Effector memory CD8-positive, alpha-beta T cell (primary cell): Measurements from ENCODE around the gene SLC26A1.

ENCODE experiments used
- ATAC-seq: fragments of 150-1000 bp; cut with Tn5 transposase; replicated peaks from 2 replicates; pipeline ENCODE4 v1.10.0; 2021; ENCODE audit warnings: mild to moderate bottlenecking, moderate library complexity
- DNase-seq, 3 experiments: peaks; one replicate each; pipeline ENCODE4 v3.0.0; 2021
- H3K27ac Mint-ChIP-seq, 2 donors: one replicate each; pipeline ENCODE4 v1.8.0; 2022; ENCODE audit warnings: mild to moderate bottlenecking in 2 of 2, mixed read lengths in 2 of 2, moderate library complexity in 2 of 2
- H3K27me3 Mint-ChIP-seq, 2 donors: one replicate each; pipeline ENCODE4 v1.8.0; 2022; ENCODE audit warnings: mixed read lengths in 2 of 2
- H3K36me3 Mint-ChIP-seq: one replicate; pipeline ENCODE4 v1.8.0; 2022; ENCODE audit warnings: mild to moderate bottlenecking, moderate library complexity, mixed read lengths; ENCODE audit not compliant: insufficient read depth
- H3K4me1 Mint-ChIP-seq, 2 donors: one replicate each; pipeline ENCODE4 v1.8.0; 2022; ENCODE audit warnings: low read depth in 2 of 2, mixed read lengths in 2 of 2
- H3K4me3 Mint-ChIP-seq, 2 donors: one replicate each; pipeline ENCODE4 v1.8.0; 2022; ENCODE audit warnings: mild to moderate bottlenecking in 2 of 2, mixed read lengths in 2 of 2, moderate library complexity in 2 of 2
- H3K9me3 Mint-ChIP-seq, 2 donors: one replicate each; pipeline ENCODE4 v1.8.0; 2022; ENCODE audit warnings: mixed read lengths in 2 of 2

Gene SLC26A1

DNA sequence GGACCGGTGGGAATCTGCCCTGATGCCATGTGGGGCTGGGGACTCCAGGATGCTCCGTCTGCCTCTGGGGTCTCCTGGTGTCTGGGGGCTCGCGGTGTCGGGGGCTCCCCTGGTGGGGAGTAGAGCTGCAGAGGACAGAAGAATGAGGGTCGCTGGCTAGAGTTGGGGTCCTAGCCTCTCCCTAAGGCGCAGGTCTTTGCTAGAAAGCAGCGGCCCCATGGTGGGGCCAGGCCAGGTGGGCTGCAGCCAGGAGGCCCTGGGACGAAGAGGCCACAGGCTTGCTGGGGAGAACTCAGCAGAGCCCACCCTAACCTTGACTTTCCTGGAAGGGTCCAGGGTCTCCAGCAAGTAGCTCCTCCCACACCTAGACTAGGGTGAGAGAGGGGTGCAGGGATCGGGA lies 39.7 kb upstream of the SLC26A1 start:
- Mint-ChIP-seq H3K27me3 (peaks cover 0 to 28% of the 10 kb centered on the region in 2 donors), H3K4me3 (no peak overlapping the region), H3K36me3 (peaks cover 12% of the 10 kb centered on the region), H3K27ac (no peak overlapping the region), H3K4me1 (no peaks in the 10 kb centered on the region), H3K9me3 (no peaks in the 10 kb centered on the region)
- DNase-seq (no peak), ATAC-seq (no peak)

- Mint-ChIP-seq H3K4me3 (no peak overlapping the region), H3K27me3 (peaks cover 0 to 28% of the 10 kb centered on the region in 2 donors), H3K4me1 (no peaks in the 10 kb centered on the region), H3K9me3 (no peaks in the 10 kb centered on the region), H3K27ac (no peak overlapping the region), H3K36me3 (peaks cover 13% of the 10 kb centered on the region)
- ATAC-seq (peak; percentile 22), DNase-seq (no peak)
Observed at GRCh38 chr4:1031956-1032795, 39.0 kb upstream of the SLC26A1 start.

DNA sequence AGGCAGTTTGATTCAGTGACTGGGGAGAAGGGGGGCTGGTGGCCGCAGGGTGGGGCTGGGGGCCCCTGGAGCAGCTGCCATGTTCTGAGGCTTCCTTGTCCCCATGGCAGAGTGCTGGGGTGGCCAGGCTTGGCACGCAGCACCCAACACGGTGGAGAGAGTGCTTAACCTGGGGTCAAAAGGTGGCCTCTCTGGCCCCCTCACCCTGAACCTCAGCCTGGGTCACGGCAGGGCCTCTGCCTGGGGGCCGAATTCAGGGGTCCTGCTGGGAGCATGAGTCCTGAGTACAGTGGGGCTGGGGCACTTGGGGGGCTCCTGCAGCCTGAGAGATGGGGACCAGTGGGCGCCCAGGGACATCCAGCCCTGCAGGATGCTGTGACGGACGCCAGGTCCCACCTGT lies 38.1 kb upstream of the SLC26A1 start:
- H3K9me3 Mint-ChIP-seq, result no peaks in the 10 kb centered on the region
- H3K4me3 Mint-ChIP-seq, result no peak overlapping the region
- no peak overlapping the region for H3K27ac Mint-ChIP-seq
- peaks cover 0 to under 1% of the 10 kb centered on the region in 2 donors for H3K4me1 Mint-ChIP-seq
- H3K36me3 Mint-ChIP-seq, result peaks cover 19% of the 10 kb centered on the region
- DNase-seq (no peak), ATAC-seq (no peak)
- peaks cover 0 to 28% of the 10 kb centered on the region in 2 donors for H3K27me3 Mint-ChIP-seq

- no peak overlapping the region for H3K27ac Mint-ChIP-seq
- ATAC-seq, result no peak
- H3K4me1 Mint-ChIP-seq, result peaks cover 0 to 5% of the 10 kb centered on the region in 2 donors
- H3K4me3 Mint-ChIP-seq, result no peak overlapping the region
- DNase-seq, result no peak
- peaks cover 0 to 28% of the 10 kb centered on the region in 2 donors for H3K27me3 Mint-ChIP-seq
- H3K36me3 Mint-ChIP-seq, result peaks cover 19% of the 10 kb centered on the region
- H3K9me3 Mint-ChIP-seq, result no peaks in the 10 kb centered on the region
Observed at GRCh38 chr4:1030559-1030958, 37.4 kb upstream of the SLC26A1 start.

DNA sequence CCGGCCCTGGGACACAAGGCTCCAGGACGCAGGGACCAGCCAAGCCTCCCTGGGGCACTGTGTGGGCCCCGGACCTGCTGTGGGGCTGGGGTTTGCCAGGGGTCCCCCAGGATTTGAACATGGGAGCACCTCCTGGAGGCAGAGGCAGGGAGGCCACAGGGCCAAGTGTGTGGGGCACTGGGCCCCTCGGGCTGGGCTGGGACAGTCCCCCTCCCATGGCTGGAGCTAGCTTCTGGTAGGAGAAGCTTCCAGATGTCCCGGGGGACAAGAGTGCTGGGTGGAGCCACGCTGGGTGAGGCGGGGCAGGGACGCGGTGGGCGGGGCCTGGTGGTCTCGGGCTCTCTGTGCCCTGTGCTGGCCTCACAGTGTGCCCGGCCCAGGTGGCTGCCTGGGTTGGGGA lies 36.8 kb upstream of the SLC26A1 start:
- no peak overlapping the region for H3K27ac Mint-ChIP-seq
- peaks cover 23% of the 10 kb centered on the region for H3K36me3 Mint-ChIP-seq
- no peak for DNase-seq
- no peak for ATAC-seq
- peaks cover 0 to 5% of the 10 kb centered on the region in 2 donors for H3K4me1 Mint-ChIP-seq
- no peaks in the 10 kb centered on the region for H3K9me3 Mint-ChIP-seq
- no peak overlapping the region for H3K4me3 Mint-ChIP-seq
- peaks cover 0 to 28% of the 10 kb centered on the region in 2 donors for H3K27me3 Mint-ChIP-seq

DNA sequence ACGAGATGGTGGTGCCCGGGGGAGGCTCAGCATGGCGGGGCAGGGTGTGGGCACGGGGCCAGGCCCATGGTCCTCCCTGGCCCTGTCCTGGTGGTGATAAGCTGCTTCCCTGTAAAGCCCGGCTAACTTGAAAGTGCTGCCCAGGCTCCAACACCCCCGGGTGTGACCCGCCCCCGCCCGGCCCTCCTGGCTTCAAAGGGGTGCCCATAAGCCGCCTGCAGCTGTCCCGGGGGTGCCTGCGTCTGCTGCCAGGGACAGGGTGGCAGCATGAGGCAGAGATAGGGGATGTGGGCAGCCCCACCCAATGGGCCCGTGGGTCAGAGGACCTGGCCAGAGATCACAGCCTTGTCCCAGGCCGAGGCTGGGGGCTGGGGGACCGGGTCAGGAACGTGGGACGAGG lies 36.3 kb upstream of the SLC26A1 start:
- DNase-seq, result no peak
- no peaks in the 10 kb centered on the region for H3K9me3 Mint-ChIP-seq
- H3K27ac Mint-ChIP-seq, result no peak overlapping the region
- peaks cover 0 to 5% of the 10 kb centered on the region in 2 donors for H3K4me1 Mint-ChIP-seq
- H3K27me3 Mint-ChIP-seq, result peaks cover 0 to 27% of the 10 kb centered on the region in 2 donors
- no peak for ATAC-seq
- H3K4me3 Mint-ChIP-seq, result no peak overlapping the region
- peaks cover 25% of the 10 kb centered on the region for H3K36me3 Mint-ChIP-seq

DNA sequence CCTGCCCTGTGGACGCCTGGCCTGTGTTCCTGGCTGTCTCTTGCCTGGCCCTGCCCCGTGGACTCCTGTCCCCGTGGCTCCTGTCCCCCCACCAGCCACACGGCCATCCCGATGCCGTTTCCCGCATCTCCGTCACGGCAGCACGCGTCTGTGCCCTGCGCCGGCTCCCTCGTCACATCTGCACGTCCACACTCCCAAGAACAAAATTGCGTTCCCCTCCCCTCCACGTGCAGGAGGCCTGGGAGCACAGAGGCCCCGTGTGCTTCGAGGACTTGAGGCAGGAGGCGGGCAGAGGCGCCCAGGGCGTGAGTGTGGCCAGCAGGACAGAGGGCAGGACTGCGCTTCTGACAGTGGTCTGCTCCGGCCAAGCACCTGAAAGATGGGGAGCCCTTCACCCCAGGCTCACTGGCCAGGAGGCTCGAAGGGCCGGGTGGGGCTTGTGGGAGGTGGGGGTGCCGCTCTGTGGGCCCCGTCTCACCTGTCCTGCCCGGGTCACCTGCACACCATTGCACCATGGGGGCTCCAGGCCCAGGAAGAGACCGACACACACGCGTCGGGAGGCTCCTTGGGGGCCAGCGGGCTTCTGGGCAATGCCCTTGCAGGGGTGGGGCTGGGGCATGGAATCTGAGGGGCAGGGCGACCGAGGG lies 35.5 kb upstream of the SLC26A1 start:
- peaks cover 0 to 19% of the 10 kb centered on the region in 2 donors for H3K27me3 Mint-ChIP-seq
- H3K4me1 Mint-ChIP-seq, result peaks cover 0 to 5% of the 10 kb centered on the region in 2 donors
- no peak overlapping the region for H3K4me3 Mint-ChIP-seq
- H3K36me3 Mint-ChIP-seq, result peaks cover 25% of the 10 kb centered on the region
- no peak overlapping the region for H3K27ac Mint-ChIP-seq
- no peak for DNase-seq
- no peaks in the 10 kb centered on the region for H3K9me3 Mint-ChIP-seq
- ATAC-seq, result no peak

DNA sequence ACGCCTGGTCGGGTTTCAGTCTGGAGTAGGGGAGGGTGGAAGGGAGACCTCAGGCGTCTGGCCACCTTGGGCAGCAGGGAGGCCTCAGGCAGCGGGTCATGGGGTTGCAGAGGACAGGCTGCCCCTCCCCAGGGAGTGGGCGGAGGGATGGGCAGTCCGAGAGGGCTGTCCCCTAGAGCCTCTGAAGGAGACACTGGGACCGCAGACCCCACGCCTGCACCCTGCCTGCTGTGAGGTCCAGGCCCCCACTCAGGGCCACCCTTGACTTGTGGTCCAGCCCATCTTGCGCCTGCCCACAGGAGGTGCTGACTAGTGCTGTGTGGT lies 34.7 kb upstream of the SLC26A1 start:
- DNase-seq (no peak), ATAC-seq (no peak)
- no peak overlapping the region for H3K27ac Mint-ChIP-seq
- peaks cover 0 to 5% of the 10 kb centered on the region in 2 donors for H3K4me1 Mint-ChIP-seq
- H3K36me3 Mint-ChIP-seq, result peaks cover 25% of the 10 kb centered on the region
- peaks cover 0 to 11% of the 10 kb centered on the region in 2 donors for H3K27me3 Mint-ChIP-seq
- no peak overlapping the region for H3K4me3 Mint-ChIP-seq
- no peaks in the 10 kb centered on the region for H3K9me3 Mint-ChIP-seq

GRCh38 chr4:1027219-1027914 lies 34.2 kb upstream of the SLC26A1 start:
- Mint-ChIP-seq H3K27ac (no peak overlapping the region), H3K36me3 (peaks cover 25% of the 10 kb centered on the region), H3K4me3 (no peak overlapping the region), H3K27me3 (peaks cover 0 to 6% of the 10 kb centered on the region in 2 donors), H3K4me1 (peaks cover 0 to 5% of the 10 kb centered on the region in 2 donors), H3K9me3 (no peaks in the 10 kb centered on the region)
- ATAC-seq, result no peak
- DNase-seq, result no peak

- H3K27me3 Mint-ChIP-seq, result no peaks in the 10 kb centered on the region
- peak; percentile 79 for ATAC-seq
- peaks cover 0 to 5% of the 10 kb centered on the region in 2 donors for H3K4me1 Mint-ChIP-seq
- no peaks in the 10 kb centered on the region for H3K9me3 Mint-ChIP-seq
- H3K36me3 Mint-ChIP-seq, result peaks cover 25% of the 10 kb centered on the region
- peak overlapping the region in 1 of 2 donors; percentile 46 for H3K27ac Mint-ChIP-seq
- no peak overlapping the region for H3K4me3 Mint-ChIP-seq
- DNase-seq, result peak; percentile 28 to 45 (median 34)
Observed at GRCh38 chr4:1026115-1026514, 32.9 kb upstream of the SLC26A1 start.

DNA sequence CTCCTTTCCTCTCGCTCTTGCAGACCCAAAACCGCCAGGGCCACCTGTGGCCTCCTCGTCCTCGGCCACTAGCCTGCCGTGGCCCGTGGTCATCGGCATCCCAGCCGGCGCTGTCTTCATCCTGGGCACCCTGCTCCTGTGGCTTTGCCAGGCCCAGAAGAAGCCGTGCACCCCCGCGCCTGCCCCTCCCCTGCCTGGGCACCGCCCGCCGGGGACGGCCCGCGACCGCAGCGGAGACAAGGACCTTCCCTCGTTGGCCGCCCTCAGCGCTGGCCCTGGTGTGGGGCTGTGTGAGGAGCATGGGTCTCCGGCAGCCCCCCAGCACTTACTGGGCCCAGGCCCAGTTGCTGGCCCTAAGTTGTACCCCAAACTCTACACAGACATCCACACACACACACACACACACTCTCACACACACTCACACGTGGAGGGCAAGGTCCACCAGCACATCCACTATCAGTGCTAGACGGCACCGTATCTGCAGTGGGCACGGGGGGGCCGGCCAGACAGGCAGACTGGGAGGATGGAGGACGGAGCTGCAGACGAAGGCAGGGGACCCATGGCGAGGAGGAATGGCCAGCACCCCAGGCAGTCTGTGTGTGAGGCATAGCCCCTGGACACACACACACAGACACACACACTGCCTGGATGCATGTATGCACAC lies 31.8 kb upstream of the SLC26A1 start:
- no peak overlapping the region for H3K4me3 Mint-ChIP-seq
- H3K36me3 Mint-ChIP-seq, result peaks cover 25% of the 10 kb centered on the region
- DNase-seq, result no peak
- no peaks in the 10 kb centered on the region for H3K9me3 Mint-ChIP-seq
- no peak overlapping the region for H3K27ac Mint-ChIP-seq
- no peak for ATAC-seq
- H3K4me1 Mint-ChIP-seq, result peaks cover 0 to 5% of the 10 kb centered on the region in 2 donors
- H3K27me3 Mint-ChIP-seq, result no peaks in the 10 kb centered on the region

DNA sequence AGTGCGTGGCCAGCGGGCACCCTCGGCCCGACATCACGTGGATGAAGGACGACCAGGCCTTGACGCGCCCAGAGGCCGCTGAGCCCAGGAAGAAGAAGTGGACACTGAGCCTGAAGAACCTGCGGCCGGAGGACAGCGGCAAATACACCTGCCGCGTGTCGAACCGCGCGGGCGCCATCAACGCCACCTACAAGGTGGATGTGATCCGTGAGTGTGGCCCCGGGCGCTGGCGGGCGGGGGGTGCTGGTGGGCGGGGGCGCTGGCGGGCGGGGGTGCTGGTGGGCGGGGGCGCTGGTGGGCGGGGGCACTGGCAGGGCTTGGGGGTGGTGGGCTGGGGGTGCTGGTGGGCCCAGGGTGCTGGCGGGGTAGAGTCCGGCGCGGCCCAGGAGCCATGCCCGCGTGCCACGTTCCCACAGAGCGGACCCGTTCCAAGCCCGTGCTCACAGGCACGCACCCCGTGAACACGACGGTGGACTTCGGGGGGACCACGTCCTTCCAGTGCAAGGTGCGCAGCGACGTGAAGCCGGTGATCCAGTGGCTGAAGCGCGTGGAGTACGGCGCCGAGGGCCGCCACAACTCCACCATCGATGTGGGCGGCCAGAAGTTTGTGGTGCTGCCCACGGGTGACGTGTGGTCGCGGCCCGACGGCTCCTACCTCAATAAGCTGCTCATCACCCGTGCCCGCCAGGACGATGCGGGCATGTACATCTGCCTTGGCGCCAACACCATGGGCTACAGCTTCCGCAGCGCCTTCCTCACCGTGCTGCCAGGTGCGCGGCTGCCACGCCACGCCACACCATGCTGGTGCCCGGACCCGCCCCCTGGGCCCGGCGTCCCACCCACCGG lies 30.9 kb upstream of the SLC26A1 start:
- no peak for DNase-seq
- peaks cover 0 to 5% of the 10 kb centered on the region in 2 donors for H3K4me1 Mint-ChIP-seq
- ATAC-seq, result no peak

More for the DNA sequence above, 30.9 kb upstream of the SLC26A1 start:
- Mint-ChIP-seq H3K9me3 (no peaks in the 10 kb centered on the region), H3K4me3 (no peak overlapping the region), H3K27me3 (no peaks in the 10 kb centered on the region), H3K36me3 (peaks cover 21% of the 10 kb centered on the region), H3K27ac (no peak overlapping the region)
